Mesendoderm (in vitro differentiated cells): ENCODE data around the gene ZPBP.

Experiments used
- DNase-seq: peaks from one replicate; pipeline ENCODE4 v3.0.0; 2013
- H2AK5ac ChIP-seq: 2 replicates; pipeline ENCODE4 v1.6.1; 2013; ENCODE audit warnings: low read length, inconsistent platforms
- H2BK120ac ChIP-seq: 2 replicates; pipeline ENCODE4 v1.6.1; 2013; ENCODE audit warnings: low read depth, mild to moderate bottlenecking, low read length, moderate library complexity, mixed read lengths
- H2BK15ac ChIP-seq: replicated peaks from 2 replicates; pipeline ENCODE4 v1.6.1; 2013; ENCODE audit warnings: low read depth, mild to moderate bottlenecking, moderate library complexity
- H2BK5ac ChIP-seq: 2 replicates; pipeline ENCODE4 v1.6.1; 2013; ENCODE audit warnings: low read length, inconsistent platforms
- H3K18ac ChIP-seq: 2 replicates; pipeline ENCODE4 v1.6.1; 2013; ENCODE audit warnings: mild to moderate bottlenecking, low read length, mixed read lengths
- H3K23ac ChIP-seq: one replicate; pipeline ENCODE4 v1.6.1; 2013; ENCODE audit warnings: low read length
- H3K27ac ChIP-seq: 2 replicates; pipeline ENCODE4 v1.5.1; 2013; ENCODE audit warnings: low read depth, mild to moderate bottlenecking, inconsistent platforms, low read length, moderate library complexity
- H3K27me3 ChIP-seq: 2 replicates; pipeline ENCODE4 v1.6.1; 2013; ENCODE audit warnings: low read length, control low read depth, mild to moderate bottlenecking, inconsistent platforms; ENCODE audit not compliant: insufficient read depth, poor library complexity
- H3K36me3 ChIP-seq: 2 replicates; pipeline ENCODE4 v1.6.1; 2013; ENCODE audit warnings: low read length, inconsistent platforms; ENCODE audit not compliant: control insufficient read depth, insufficient read depth
- H3K4ac ChIP-seq: one replicate; pipeline ENCODE4 v1.6.1; 2013; ENCODE audit warnings: low read depth, mild to moderate bottlenecking, low read length, moderate library complexity
- H3K4me1 ChIP-seq: 2 replicates; pipeline ENCODE4 v1.6.1; 2013; ENCODE audit warnings: low read depth, low read length, inconsistent platforms; ENCODE audit not compliant: control insufficient read depth
- H3K4me2 ChIP-seq: 2 replicates; pipeline ENCODE4 v1.6.1; 2013; ENCODE audit warnings: low read length
- H3K4me3 ChIP-seq: 2 replicates; pipeline ENCODE4 v1.5.1; 2013; ENCODE audit warnings: mild to moderate bottlenecking, low read length
- H3K56ac ChIP-seq: one replicate; pipeline ENCODE4 v1.6.1; 2013; ENCODE audit warnings: low read length
- H3K79me1 ChIP-seq: 2 replicates; pipeline ENCODE4 v1.6.1; 2013; ENCODE audit warnings: low read length, inconsistent platforms
- H3K79me2 ChIP-seq: 2 replicates; pipeline ENCODE4 v1.6.1; 2013; ENCODE audit warnings: mild to moderate bottlenecking, low read length; ENCODE audit not compliant: control insufficient read depth, insufficient read depth
- H3K9ac ChIP-seq: 2 replicates; pipeline ENCODE4 v1.6.1; 2013; ENCODE audit warnings: low read length, inconsistent platforms
- H4K5ac ChIP-seq: one replicate; pipeline ENCODE4 v1.6.1; 2013; ENCODE audit warnings: low read length
- H4K8ac ChIP-seq: one replicate; pipeline ENCODE4 v1.6.1; 2013; ENCODE audit warnings: low read depth, mild to moderate bottlenecking, control low read depth, low read length, moderate library complexity
- WGBS: extraction: QIAGEN DNeasy Blood & Tissue Kit; methylation state at CpG from one replicate; pipeline ENCODE4 v1.1.7; 2013; ENCODE audit warnings: low lambda C conversion rate, missing lambda C conversion rate; ENCODE audit not compliant: insufficient coverage; ENCODE audit errors: extremely low coverage; 5-methylcytosine and 5-hydroxymethylcytosine counted together

ZPBP gene

DNA sequence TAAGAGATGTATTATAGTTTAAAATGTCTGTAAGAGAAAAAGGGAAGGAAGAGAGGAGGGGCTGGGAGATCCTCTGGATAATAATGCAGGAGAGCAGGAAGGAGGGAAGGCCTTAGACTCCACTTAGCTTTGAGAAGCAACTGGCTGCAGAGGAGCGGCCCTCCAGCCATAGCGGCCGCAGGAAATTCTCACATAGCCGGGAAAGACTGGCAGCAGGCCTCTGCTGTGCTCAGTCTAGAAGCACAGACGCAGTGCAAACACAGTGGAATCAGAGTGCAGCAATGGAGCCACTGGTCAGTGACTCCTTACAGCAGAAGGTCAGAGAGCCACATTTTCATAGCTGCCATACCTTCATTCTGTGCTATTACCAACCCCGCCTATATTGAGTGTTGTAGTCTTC, 166.3 kb downstream of the ZPBP start:
- Histone ChIP-seq H3K23ac (no peak overlapping the region), H3K4ac (no peak overlapping the region), H3K18ac (no peak overlapping the region), H4K8ac (no peak overlapping the region), H3K27me3 (no peaks in the 10 kb centered on the region), H3K79me1 (no peaks in the 10 kb centered on the region), H3K79me2 (no peaks in the 10 kb centered on the region), H3K27ac (no peak overlapping the region), H3K4me3 (no peak overlapping the region), H3K9ac (no peak overlapping the region), H3K4me1 (no peaks in the 10 kb centered on the region), H3K56ac (no peak overlapping the region), H2BK5ac (no peak overlapping the region), H3K36me3 (no peaks in the 10 kb centered on the region), H4K5ac (no peak overlapping the region), H2BK15ac (no peak overlapping the region), H2AK5ac (no peak overlapping the region), H3K4me2 (no peak overlapping the region), H2BK120ac (no peak overlapping the region)
- DNase-seq = no peak
- WGBS = no CpG with 5 or more reads among the region's 6 CpGs

DNA sequence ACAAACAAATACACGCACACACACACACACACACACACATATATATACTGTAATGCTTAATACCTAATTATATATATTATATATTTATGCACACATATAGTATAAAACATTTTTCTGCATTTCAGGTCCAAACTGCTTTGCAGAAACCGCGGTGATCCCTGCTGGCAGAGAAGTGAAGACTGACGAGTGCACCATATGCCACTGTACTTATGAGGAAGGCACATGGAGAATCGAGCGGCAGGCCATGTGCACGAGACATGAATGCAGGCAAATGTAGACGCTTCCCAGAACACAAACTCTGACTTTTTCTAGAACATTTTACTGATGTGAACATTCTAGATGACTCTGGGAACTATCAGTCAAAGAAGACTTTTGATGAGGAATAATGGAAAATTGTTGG, 181.1 kb downstream of the ZPBP start:
- H3K23ac ChIP-seq = no peak overlapping the region
- no peaks in the 10 kb centered on the region for H3K4me1 ChIP-seq
- H3K9ac ChIP-seq = no peak overlapping the region
- no peaks in the 10 kb centered on the region for H3K79me1 ChIP-seq
- H2AK5ac ChIP-seq = no peak overlapping the region
- H2BK120ac ChIP-seq = no peak overlapping the region
- no CpG with 5 or more reads among the region's 8 CpGs for WGBS
- H3K18ac ChIP-seq = no peak overlapping the region
- H3K27ac ChIP-seq = no peak overlapping the region
- no peak for DNase-seq
- H3K4ac ChIP-seq = no peak overlapping the region
- no peak overlapping the region for H4K5ac ChIP-seq
- no peaks in the 10 kb centered on the region for H3K27me3 ChIP-seq
- no peak overlapping the region for H3K56ac ChIP-seq
- H2BK5ac ChIP-seq = no peak overlapping the region
- H2BK15ac ChIP-seq = no peak overlapping the region
- no peak overlapping the region for H3K4me3 ChIP-seq
- H4K8ac ChIP-seq = no peak overlapping the region
- no peaks in the 10 kb centered on the region for H3K36me3 ChIP-seq
- no peaks in the 10 kb centered on the region for H3K79me2 ChIP-seq
- H3K4me2 ChIP-seq = no peak overlapping the region

DNA sequence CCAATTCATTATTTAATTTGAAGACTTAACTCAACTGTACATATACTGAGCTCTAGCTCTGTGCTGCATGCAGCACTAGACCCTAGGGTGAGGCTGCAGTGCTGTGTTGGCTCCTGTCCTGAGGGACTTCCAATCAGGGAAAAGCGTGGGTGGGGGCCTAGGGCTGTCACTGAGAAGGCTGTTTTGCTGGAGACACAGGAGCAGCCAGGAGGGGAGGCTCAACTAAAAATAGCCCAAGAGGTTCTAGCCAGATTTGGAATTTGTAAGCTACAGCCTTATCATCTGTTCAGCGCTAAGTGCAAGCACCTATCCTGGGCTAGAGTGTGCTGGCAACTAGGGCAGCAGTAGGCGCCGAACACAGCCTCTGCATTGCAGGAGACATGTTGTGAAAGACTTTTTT, 198.5 kb downstream of the ZPBP start:
- no CpG with 5 or more reads among the region's 4 CpGs for WGBS

DNA sequence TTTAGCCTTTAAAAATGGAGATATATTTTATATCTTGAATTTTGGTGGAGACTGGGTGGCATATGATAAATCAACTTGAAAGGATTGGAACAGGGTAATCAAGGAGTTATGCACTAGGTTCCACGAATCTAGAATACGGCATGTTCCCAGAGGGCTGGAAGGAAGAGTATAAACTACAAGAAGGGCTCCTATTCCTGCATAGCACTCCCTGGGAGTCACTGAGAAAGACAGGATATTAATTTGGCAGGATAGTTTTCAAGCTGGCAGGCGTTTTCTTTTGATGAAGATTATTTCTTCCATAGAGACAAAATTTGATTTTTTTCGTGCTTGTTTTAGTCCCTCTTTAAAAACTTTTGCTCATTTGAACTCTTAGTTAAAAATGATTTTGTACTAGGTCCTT, 199.9 kb downstream of the ZPBP start:
- H3K4me2 ChIP-seq = no peak overlapping the region
- no peaks in the 10 kb centered on the region for H3K4me1 ChIP-seq
- H3K18ac ChIP-seq = no peak overlapping the region
- DNase-seq = no peak
- H3K27ac ChIP-seq = no peak overlapping the region
- no peak overlapping the region for H3K4me3 ChIP-seq
- no peak overlapping the region for H3K4ac ChIP-seq
- H2BK5ac ChIP-seq = no peak overlapping the region
- no peaks in the 10 kb centered on the region for H3K79me1 ChIP-seq
- no peak overlapping the region for H3K23ac ChIP-seq
- H3K9ac ChIP-seq = no peak overlapping the region
- H3K27me3 ChIP-seq = no peaks in the 10 kb centered on the region
- no peak overlapping the region for H2BK120ac ChIP-seq
- no peak overlapping the region for H3K56ac ChIP-seq
- no peak overlapping the region for H2AK5ac ChIP-seq
- no peaks in the 10 kb centered on the region for H3K36me3 ChIP-seq
- no CpG with 5 or more reads among the region's 4 CpGs for WGBS
- H4K8ac ChIP-seq = no peak overlapping the region
- no peak overlapping the region for H4K5ac ChIP-seq
- no peaks in the 10 kb centered on the region for H3K79me2 ChIP-seq
- H2BK15ac ChIP-seq = no peak overlapping the region

More for the DNA sequence above, 198.5 kb downstream of the ZPBP start:
- DNase-seq = no peak
- no peak overlapping the region for H4K8ac ChIP-seq
- no peak overlapping the region for H3K18ac ChIP-seq
- no peaks in the 10 kb centered on the region for H3K4me1 ChIP-seq
- H3K4ac ChIP-seq = no peak overlapping the region
- no peak overlapping the region for H3K9ac ChIP-seq
- no peak overlapping the region for H4K5ac ChIP-seq
- H3K56ac ChIP-seq = no peak overlapping the region
- no peaks in the 10 kb centered on the region for H3K36me3 ChIP-seq
- H2BK15ac ChIP-seq = no peak overlapping the region
- H3K79me1 ChIP-seq = no peaks in the 10 kb centered on the region
- no peaks in the 10 kb centered on the region for H3K79me2 ChIP-seq
- no peak overlapping the region for H2AK5ac ChIP-seq
- H2BK120ac ChIP-seq = no peak overlapping the region
- H3K4me3 ChIP-seq = no peak overlapping the region
- H3K23ac ChIP-seq = no peak overlapping the region
- H3K4me2 ChIP-seq = no peak overlapping the region
- H2BK5ac ChIP-seq = no peak overlapping the region
- no peak overlapping the region for H3K27ac ChIP-seq
- H3K27me3 ChIP-seq = no peaks in the 10 kb centered on the region

DNA sequence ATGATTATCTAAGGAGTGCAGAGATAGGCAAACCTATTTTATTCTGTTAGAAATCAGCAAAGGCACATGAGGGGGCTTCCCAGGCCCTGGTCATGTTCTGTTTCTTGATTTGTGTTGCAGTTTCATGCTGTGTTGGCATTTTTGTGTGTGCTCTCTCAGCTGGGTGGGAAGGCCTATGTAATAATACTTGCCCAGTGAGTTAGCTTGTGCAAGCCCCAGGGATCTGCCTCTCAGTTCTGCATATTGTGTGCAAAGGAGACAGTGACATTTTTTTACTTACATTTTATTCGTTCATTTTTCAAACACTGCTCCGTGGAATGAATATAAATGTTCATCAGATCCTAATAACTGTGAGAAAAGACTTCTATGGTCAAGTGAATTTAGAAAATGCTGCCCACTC, 200.6 kb downstream of the ZPBP start:
- H3K56ac ChIP-seq = no peak overlapping the region
- no peak overlapping the region for H3K4me3 ChIP-seq
- no peak overlapping the region for H2AK5ac ChIP-seq
- H2BK120ac ChIP-seq = no peak overlapping the region
- H3K36me3 ChIP-seq = no peaks in the 10 kb centered on the region
- H2BK5ac ChIP-seq = no peak overlapping the region
- WGBS = no CpG with 5 or more reads among the region's 2 CpGs
- H3K4ac ChIP-seq = no peak overlapping the region
- no peak overlapping the region for H3K27ac ChIP-seq
- no peaks in the 10 kb centered on the region for H3K79me1 ChIP-seq
- no peak overlapping the region for H3K18ac ChIP-seq
- no peak overlapping the region for H3K23ac ChIP-seq
- no peak overlapping the region for H4K8ac ChIP-seq
- no peaks in the 10 kb centered on the region for H3K27me3 ChIP-seq
- no peak for DNase-seq
- no peak overlapping the region for H4K5ac ChIP-seq
- no peaks in the 10 kb centered on the region for H3K79me2 ChIP-seq
- no peaks in the 10 kb centered on the region for H3K4me1 ChIP-seq
- no peak overlapping the region for H3K9ac ChIP-seq
- no peak overlapping the region for H3K4me2 ChIP-seq
- H2BK15ac ChIP-seq = no peak overlapping the region
